Memory B cell (primary cell): ENCODE results near the gene GUF1.

Experiments
- ATAC-seq: fragments of 150-1000 bp; cut with Tn5 transposase; 2 replicates; pipeline ENCODE4 v1.10.0; 2021; ENCODE audit warnings: low read depth, mild to moderate bottlenecking, moderate library complexity
- DNase-seq, 2 donors: peaks; one replicate each; pipeline ENCODE4 v3.0.0; 2022; ENCODE audit warnings: low spot score in 2 of 2
- H3K27ac Mint-ChIP-seq: one replicate; pipeline ENCODE4 v1.8.0; 2022; ENCODE audit warnings: mild to moderate bottlenecking, moderate library complexity, mixed read lengths
- H3K27me3 Mint-ChIP-seq: one replicate; pipeline ENCODE4 v1.8.0; 2022; ENCODE audit warnings: mixed read lengths
- H3K36me3 Mint-ChIP-seq: one replicate; pipeline ENCODE4 v1.8.0; 2022; ENCODE audit warnings: mild to moderate bottlenecking, mixed read lengths
- H3K4me1 Mint-ChIP-seq: one replicate; pipeline ENCODE4 v1.8.0; 2022; ENCODE audit warnings: mixed read lengths
- H3K4me3 Mint-ChIP-seq: one replicate; pipeline ENCODE4 v1.8.0; 2022; ENCODE audit warnings: mild to moderate bottlenecking, moderate library complexity, mixed read lengths
- H3K9me3 Mint-ChIP-seq: one replicate; pipeline ENCODE4 v1.8.0; 2022; ENCODE audit warnings: mixed read lengths

Gene GUF1, protein sequence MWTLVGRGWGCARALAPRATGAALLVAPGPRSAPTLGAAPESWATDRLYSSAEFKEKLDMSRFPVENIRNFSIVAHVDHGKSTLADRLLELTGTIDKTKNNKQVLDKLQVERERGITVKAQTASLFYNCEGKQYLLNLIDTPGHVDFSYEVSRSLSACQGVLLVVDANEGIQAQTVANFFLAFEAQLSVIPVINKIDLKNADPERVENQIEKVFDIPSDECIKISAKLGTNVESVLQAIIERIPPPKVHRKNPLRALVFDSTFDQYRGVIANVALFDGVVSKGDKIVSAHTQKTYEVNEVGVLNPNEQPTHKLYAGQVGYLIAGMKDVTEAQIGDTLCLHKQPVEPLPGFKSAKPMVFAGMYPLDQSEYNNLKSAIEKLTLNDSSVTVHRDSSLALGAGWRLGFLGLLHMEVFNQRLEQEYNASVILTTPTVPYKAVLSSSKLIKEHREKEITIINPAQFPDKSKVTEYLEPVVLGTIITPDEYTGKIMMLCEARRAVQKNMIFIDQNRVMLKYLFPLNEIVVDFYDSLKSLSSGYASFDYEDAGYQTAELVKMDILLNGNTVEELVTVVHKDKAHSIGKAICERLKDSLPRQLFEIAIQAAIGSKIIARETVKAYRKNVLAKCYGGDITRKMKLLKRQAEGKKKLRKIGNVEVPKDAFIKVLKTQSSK

DNA sequence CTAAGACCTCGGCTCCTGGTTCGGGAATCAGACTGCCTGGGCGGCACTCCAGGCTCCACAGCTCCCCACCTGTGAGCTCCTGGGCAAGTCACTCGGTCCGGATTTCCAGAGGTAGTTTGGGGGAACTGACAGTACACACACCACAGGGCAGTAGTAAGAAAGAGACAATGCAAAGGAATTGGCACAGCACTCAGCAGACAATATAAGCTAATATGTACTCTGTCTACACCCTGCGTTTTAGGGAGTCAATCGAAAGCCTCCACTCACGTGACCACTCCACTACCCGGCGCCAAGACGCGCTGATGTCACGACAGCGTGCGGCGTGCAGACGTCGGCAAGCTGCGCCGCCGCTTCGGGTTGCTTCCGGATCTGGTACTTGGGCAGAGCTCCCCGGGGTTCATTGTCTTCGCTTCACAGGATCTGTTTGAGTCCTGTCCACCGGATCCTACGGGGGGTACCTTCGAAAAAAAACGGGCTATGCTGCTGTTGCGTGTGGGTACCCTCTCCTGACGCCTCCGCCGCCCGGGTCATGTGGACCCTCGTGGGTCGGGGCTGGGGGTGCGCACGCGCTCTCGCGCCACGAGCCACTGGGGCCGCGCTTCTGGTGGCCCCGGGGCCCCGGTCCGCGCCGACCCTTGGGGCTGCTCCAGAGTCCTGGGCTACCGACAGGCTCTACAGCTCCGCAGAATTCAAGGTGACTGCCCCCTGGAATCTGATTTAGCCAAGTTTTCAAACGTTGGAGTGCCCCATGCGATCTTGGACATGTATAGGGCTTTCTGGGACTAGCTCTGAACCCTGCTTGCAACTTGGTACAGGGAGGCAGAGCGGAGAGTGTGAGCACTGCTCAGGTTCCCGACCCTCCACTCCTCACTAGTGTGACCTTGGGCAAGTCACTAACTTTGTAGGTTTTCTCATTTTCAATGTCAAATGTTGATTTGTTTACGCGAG, at the start of gene GUF1:
Gene GUF1 (plus strand): TSS at position 327 of the 948 bp plus-strand sequence. CDS start 203 bp downstream, at position 530.
- peak within 1 kb of the TSS; percentile 99 for H3K27ac Mint-ChIP-seq
- H3K4me1 Mint-ChIP-seq, result peaks cover 14% of the 10 kb centered on the region
- no peaks in the 10 kb centered on the region for H3K9me3 Mint-ChIP-seq
- peak; percentile 90 for ATAC-seq
- peak; percentile 82 to 86 for DNase-seq
- no peaks in the 10 kb centered on the region for H3K27me3 Mint-ChIP-seq
- H3K4me3 Mint-ChIP-seq, result peak within 1 kb of the TSS; percentile 97
- H3K36me3 Mint-ChIP-seq, result peaks cover 2% of the 10 kb centered on the region

DNA sequence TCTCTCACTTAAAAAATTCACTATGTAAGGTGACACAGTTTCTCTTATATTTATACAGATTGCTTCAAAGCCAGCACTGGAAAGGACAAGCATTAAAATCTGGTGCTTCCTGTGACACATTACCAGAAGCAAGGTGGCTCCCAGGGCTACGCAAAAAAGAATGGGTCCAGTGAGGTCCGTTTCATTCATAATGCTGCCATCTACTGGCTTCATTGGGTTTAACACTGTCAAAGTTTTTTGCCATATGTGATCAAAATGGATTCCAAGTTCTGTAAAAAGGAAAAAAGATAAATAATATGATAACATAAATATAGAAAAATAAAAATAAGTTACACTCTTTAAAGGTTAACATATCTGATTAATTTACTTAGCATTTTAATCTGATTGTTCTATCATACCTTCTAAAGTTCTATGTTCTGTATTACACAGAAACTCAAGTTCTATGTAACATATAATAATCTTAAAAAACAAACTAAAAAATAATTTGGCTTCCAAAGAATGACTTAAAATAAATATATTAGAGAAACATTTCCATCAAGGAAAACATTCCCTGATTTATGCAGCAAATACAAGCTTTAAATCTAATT, 48.8 kb upstream of the GUF1 start:
- Mint-ChIP-seq H3K9me3 (no peaks in the 10 kb centered on the region), H3K36me3 (no peaks in the 10 kb centered on the region), H3K27ac (peak overlapping the region; percentile 28), H3K4me3 (no peak overlapping the region), H3K4me1 (peaks cover 2% of the 10 kb centered on the region), H3K27me3 (no peaks in the 10 kb centered on the region)
- ATAC-seq (peak; percentile 84), DNase-seq (peak; percentile 25 to 34)

DNA sequence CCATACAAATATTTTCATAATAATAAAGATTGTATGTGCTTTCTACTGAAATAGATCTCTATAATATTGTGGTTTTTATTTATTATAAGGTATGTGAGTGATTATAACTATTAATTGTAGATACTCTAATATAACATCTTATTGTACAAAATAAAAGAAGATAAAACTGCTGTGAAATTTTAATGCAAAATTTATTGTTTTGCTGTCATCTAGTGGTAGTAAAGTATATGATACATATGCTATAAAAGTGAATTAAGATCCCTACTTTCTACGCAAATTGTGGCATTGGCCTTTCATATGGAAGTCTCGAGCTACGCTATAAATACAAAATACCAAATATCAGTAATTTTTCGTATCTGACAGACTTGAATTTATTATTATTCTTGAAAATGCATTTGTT, 46.1 kb upstream of the GUF1 start:
- no peak overlapping the region for H3K4me3 Mint-ChIP-seq
- no peak overlapping the region for H3K27ac Mint-ChIP-seq
- ATAC-seq (no peak), DNase-seq (no peak)
- peaks cover 2% of the 10 kb centered on the region for H3K4me1 Mint-ChIP-seq
- H3K9me3 Mint-ChIP-seq, result no peaks in the 10 kb centered on the region
- H3K36me3 Mint-ChIP-seq, result no peaks in the 10 kb centered on the region
- peaks cover 1% of the 10 kb centered on the region for H3K27me3 Mint-ChIP-seq

DNA sequence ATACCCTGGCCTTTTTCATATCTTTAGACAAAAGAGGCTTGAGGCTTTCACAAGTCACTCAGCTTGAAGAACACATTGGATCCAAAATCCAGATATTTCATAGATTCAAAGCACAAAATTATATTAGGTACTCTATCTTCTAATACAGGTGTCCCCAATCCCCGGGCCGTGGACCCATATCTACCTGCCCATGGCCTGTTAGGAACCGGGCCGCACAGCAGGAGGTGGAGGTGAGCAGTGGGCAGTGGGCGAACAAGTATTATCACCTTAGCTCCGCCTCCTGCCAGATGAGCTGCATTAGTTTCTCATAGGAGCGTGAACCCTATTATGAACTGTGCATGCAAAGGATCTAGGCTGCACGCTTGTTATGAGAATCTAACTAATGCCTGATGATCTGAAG, 45.5 kb upstream of the GUF1 start:
- peaks cover 1% of the 10 kb centered on the region for H3K27me3 Mint-ChIP-seq
- H3K4me1 Mint-ChIP-seq, result peaks cover 2% of the 10 kb centered on the region
- no peak for ATAC-seq

DNA sequence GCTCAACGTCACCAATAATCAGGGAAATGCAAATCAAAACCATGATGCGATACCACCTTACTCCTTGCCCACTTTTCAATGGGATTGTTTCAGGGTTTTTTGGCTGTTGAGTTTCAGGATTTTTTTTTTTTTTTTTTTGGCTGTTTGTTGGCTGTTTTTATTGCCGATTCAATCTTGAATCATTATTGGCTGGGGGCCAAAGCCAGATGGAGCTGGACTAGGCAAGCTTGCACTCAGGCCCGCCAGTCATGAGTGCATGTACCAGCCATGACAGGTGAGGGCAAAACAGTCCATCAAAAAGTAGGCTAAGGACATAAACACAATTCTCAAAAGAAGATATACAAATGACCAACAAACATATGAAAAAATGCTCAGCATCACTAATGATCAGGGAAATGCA, 40.1 kb upstream of the GUF1 start:
- ATAC-seq (no peak), DNase-seq (no peak)
- Mint-ChIP-seq H3K27ac (no peak overlapping the region), H3K27me3 (peaks cover 1% of the 10 kb centered on the region), H3K4me3 (no peak overlapping the region), H3K4me1 (no peaks in the 10 kb centered on the region), H3K9me3 (peaks cover 4% of the 10 kb centered on the region), H3K36me3 (peaks cover 2% of the 10 kb centered on the region)

More for the DNA sequence above, 45.5 kb upstream of the GUF1 start:
- no peaks in the 10 kb centered on the region for H3K9me3 Mint-ChIP-seq
- DNase-seq, result no peak
- no peak overlapping the region for H3K27ac Mint-ChIP-seq
- H3K4me3 Mint-ChIP-seq, result no peak overlapping the region
- H3K36me3 Mint-ChIP-seq, result no peaks in the 10 kb centered on the region

DNA sequence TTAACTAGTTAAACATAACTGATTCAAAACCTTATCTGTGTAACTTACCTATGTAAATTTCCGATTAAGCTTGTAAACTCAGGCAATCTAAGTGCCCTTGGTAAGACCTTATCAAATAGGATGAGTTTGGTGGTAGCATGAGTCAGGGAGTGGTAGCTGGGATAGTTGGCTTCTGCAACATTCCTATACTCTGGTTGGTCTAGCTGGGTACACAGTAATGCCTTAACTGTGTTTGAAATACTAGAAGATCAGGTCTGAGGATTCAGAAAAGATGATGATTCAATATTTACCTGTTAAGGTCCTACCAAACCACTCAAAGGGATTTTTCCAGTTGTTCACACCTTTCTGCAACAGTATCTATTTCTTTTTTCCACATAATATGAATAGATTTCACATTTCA, 32.1 kb upstream of the GUF1 start:
- Mint-ChIP-seq H3K9me3 (peaks cover 6% of the 10 kb centered on the region), H3K4me3 (no peak overlapping the region), H3K27ac (no peak overlapping the region)

DNA sequence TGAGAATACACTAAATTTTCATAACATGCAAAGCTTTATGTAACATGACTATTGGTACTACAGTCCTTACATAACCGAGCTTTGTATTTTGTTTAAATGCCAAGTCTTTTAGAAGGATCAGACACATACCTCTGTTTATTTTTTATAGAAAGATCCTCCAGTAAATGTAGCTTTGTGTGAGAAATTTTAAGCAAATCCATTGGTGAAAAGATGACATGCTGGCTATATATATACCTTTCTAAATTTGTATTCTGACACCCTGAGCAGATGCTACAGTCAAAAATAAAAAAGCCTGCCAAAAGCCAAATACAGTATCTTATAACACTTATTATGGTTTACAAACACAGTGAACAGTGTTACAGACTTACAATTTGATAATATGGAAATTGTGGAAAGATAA, 26.8 kb upstream of the GUF1 start, which contains the start of gene YIPF7:
Gene YIPF7 (minus strand): TSS at position 201 of the 400 bp plus-strand sequence. CDS start 1,525 bp downstream, outside the sequence.
- Mint-ChIP-seq H3K9me3 (no peaks in the 10 kb centered on the region), H3K4me3 (no peak within 1 kb of the TSS), H3K27ac (no peak within 1 kb of the TSS), H3K36me3 (no peaks in the 10 kb centered on the region), H3K27me3 (peaks cover 3% of the 10 kb centered on the region), H3K4me1 (no peaks in the 10 kb centered on the region)
- no peak for ATAC-seq
- DNase-seq, result no peak

More for the DNA sequence above, 32.1 kb upstream of the GUF1 start:
- DNase-seq, result no peak
- H3K36me3 Mint-ChIP-seq, result peaks cover 4% of the 10 kb centered on the region
- no peak for ATAC-seq
- H3K27me3 Mint-ChIP-seq, result peaks cover 3% of the 10 kb centered on the region
- no peaks in the 10 kb centered on the region for H3K4me1 Mint-ChIP-seq

DNA sequence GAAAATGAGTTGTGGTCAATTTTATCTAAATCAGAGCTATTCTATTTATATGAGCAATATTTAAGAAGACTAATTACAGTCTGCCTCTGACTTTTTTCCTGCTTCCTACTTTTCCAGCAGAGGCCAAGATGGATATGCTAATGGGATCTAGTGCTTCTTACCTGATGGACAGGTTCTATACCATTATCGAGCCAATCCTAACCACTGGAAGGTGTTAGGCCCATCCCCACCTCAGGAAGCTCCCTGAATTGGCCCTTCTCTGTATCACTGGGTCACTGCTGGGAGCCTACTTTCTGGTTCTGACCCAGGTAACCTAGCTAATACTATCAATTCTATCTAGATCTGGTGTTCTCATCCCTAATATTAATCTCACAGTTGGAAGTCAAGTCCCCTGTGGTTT, 26.2 kb upstream of the GUF1 start:
- H3K27me3 Mint-ChIP-seq, result peaks cover 2% of the 10 kb centered on the region
- no peak for DNase-seq
- no peaks in the 10 kb centered on the region for H3K36me3 Mint-ChIP-seq
- no peak for ATAC-seq
- H3K4me3 Mint-ChIP-seq, result no peak overlapping the region
- H3K4me1 Mint-ChIP-seq, result no peaks in the 10 kb centered on the region
- H3K27ac Mint-ChIP-seq, result no peak overlapping the region
- no peaks in the 10 kb centered on the region for H3K9me3 Mint-ChIP-seq

DNA sequence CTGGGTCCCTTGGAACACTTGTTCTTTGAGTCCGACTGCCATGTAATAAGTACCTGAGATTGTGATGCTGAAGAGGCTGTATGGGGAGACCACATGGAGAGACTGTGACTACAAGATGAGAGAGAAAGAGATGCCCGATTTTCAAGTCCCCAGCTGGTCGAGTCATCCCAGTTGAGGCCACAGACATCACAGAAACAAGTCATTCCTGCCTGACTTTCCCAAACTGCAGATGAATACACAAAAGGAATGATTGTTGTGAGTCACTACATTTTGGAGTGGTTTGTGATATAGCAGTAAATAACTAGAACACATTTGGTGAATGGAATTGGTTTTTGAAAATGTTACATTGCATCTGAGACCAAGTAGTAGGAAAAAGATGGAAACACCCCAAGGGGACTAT, 17.8 kb upstream of the GUF1 start:
- no peak overlapping the region for H3K27ac Mint-ChIP-seq
- no peaks in the 10 kb centered on the region for H3K9me3 Mint-ChIP-seq
- no peak overlapping the region for H3K4me3 Mint-ChIP-seq
- H3K4me1 Mint-ChIP-seq, result no peaks in the 10 kb centered on the region
- H3K36me3 Mint-ChIP-seq, result no peaks in the 10 kb centered on the region
- ATAC-seq (no peak), DNase-seq (no peak)
- peaks cover 5% of the 10 kb centered on the region for H3K27me3 Mint-ChIP-seq

DNA sequence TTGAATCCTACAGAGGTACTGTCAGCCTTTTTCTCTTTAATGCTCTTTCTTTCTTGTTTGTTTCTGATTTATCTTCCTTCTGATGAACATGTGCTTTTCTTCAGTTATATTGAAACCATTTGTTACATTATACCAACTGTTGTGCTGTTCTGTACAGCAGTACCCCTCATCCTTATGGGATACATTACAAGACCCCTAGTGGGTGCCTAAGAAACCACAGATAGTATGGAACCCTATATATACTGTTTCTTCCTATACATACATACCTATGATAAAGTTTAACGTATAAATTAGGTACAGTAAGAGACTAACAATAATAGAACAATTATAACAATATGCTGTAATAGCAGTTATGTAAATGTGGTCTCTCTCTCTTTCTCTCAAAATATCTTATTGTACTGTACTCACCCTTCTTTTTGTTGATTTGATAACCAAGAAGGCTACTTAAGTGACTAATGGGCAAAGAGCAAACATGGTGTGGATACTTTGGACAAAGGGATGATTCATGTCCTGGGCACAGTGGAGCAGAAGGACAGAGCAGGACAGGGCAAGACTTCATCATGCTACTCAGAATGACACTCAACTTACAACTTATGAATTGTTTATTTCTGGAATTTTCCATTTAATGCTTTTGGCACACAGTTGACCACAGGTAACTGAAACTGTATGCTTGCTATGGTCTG, 16.1 kb upstream of the GUF1 start:
- no peaks in the 10 kb centered on the region for H3K36me3 Mint-ChIP-seq
- ATAC-seq (no peak), DNase-seq (no peak)
- peaks cover 5% of the 10 kb centered on the region for H3K27me3 Mint-ChIP-seq
- H3K27ac Mint-ChIP-seq, result no peak overlapping the region
- H3K9me3 Mint-ChIP-seq, result no peaks in the 10 kb centered on the region
- no peaks in the 10 kb centered on the region for H3K4me1 Mint-ChIP-seq
- H3K4me3 Mint-ChIP-seq, result no peak overlapping the region

DNA sequence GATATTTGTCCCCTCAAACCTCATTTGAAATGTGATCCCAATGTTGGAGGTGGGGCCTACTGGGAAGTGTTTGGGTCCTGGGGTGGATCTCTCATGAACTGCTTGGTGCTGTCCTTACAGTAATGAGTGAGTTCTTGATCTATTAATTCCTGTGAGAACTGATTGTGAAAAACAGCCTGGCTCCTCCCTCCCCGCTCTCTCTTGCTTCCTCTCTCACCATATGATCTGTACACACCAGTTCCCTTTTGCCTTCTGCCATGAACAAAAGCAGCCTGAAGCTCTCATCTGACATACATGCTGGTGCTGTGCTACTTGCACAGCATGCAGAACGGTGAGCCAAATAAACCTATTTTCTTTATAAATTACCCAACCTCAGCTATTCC, 15.6 kb upstream of the GUF1 start:
- Mint-ChIP-seq H3K4me1 (no peaks in the 10 kb centered on the region), H3K27ac (no peak overlapping the region), H3K27me3 (peaks cover 7% of the 10 kb centered on the region), H3K4me3 (no peak overlapping the region), H3K36me3 (no peaks in the 10 kb centered on the region), H3K9me3 (no peaks in the 10 kb centered on the region)
- ATAC-seq (peak; percentile 37), DNase-seq (no peak)

DNA sequence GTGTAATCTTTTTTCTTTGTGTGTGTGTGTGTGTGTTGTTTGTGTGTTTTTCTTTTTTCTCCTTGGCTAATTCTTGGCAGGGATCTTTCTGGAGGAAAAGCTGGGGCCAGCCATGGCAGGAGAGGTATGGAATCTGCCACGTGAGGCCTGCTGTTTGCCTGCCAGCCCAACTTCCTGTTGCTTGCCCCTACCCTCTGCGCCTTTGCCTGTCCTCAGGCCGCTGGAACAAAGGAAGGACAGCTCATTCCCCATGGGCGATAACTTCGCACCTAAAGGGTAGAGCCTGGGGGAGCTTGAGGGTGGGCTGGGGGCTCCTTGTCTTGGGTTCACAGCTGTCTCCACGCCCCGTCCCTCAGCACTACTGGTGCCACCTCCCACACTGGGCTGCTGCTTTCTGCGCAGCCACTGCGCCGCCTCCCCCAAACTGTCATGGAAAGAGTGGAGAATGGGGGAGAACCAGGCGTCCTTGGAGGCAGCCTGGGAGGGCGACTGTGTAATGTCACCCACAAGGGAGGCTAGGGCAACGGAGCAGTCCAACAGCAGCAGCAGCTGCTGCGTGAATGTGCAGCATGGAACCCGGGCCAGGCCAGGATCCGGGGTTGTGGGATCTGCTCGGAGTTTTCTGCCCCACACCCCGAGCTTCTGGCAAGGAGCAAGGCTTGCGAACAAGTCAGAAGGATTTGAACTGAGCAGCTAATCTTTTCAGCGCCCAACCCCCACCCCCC, 14.5 kb upstream of the GUF1 start:
- ATAC-seq (no peak), DNase-seq (no peak)
- Mint-ChIP-seq H3K27ac (no peak overlapping the region), H3K9me3 (no peaks in the 10 kb centered on the region), H3K36me3 (no peaks in the 10 kb centered on the region), H3K27me3 (peaks cover 5% of the 10 kb centered on the region), H3K4me1 (no peaks in the 10 kb centered on the region), H3K4me3 (no peak overlapping the region)

DNA sequence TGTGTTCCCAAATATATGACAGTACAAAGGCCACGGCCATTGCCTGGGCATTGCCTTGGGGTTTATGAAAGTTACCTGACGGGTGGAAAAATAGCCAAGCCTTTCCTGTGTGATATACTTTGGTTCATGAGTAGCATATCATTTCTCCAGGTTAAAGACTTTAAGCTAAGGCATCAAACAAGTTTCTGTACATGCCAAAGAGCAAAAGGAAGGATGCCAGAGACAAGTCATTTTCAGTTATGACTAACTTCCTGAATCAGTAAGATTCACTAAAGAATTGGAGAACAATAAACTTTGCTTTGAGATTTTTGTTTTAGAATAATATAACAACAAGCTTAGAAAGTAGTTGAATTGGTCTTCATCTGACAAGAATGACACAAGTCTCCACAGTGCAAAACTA, 9.7 kb upstream of the GUF1 start:
- Mint-ChIP-seq H3K27ac (no peak overlapping the region), H3K4me3 (no peak overlapping the region), H3K9me3 (no peaks in the 10 kb centered on the region), H3K36me3 (no peaks in the 10 kb centered on the region), H3K27me3 (peaks cover 6% of the 10 kb centered on the region), H3K4me1 (no peaks in the 10 kb centered on the region)
- DNase-seq, result no peak
- no peak for ATAC-seq
